Measurements from ENCODE around the gene ARMH1. TPM values are rescaled to one million over a fixed set of nuclear protein-coding genes. Genes with fewer than 3 reads are reported as not detected.

ARMH1 gene
- total and polyA plus RNA-seq, 7 experiments from 2014 or later, result 32.8 to 205 (median 71.8) TPM

- Mint-ChIP-seq H3K27me3 (peaks cover 0 to 9% (median 0%) of the 10 kb centered on the region in 5 donors), H3K4me3 (no peak overlapping the region), H3K27ac (no peak overlapping the region), H3K4me1 (peaks cover 30 to 42% (median 40%) of the 10 kb centered on the region in 7 donors), H3K9me3 (peaks cover 0 to 1% (median 0%) of the 10 kb centered on the region in 11 donors), H3K36me3 (no peaks in the 10 kb centered on the region)
- no peak for ATAC-seq
- no peak overlapping the region for H3K4me3 ChIP-seq (ENCODE audit: low read length)
- H3K27ac ChIP-seq (ENCODE audit: low read depth, low read length), result no peak overlapping the region
- CTCF ChIA-PET, result interaction anchor here (0.7 to 8.9 kb wide), 3 partner anchors 17 to 942 kb away, joined by 4 to 55 read pairs (median 6); partner anchors contain the start of gene RNU5D-1
- H3K9me3 ChIP-seq (ENCODE audit: control insufficient read depth in 2 of 3, low read length in 3 of 3), result no peaks in the 10 kb centered on the region
- H3K36me3 ChIP-seq (ENCODE audit: control insufficient read depth in 2 of 3, insufficient read depth in 3 of 3, low read length in 3 of 3), result no peaks in the 10 kb centered on the region
- DNase-seq, result no peak
- H3K27me3 ChIP-seq (ENCODE audit: control insufficient read depth in 2 of 2, insufficient read depth in 2 of 2, low read length in 2 of 2), result no peaks in the 10 kb centered on the region
- POLR2A ChIA-PET, result interaction anchor here (0.7 to 14.5 kb wide), 5 partner anchors 8 to 973 kb away, joined by 3 to 239 read pairs (median 5); partner anchors contain the start of gene RNU5D-1
- H3K4me1 ChIP-seq (ENCODE audit: control insufficient read depth in 2 of 2, insufficient read depth in 2 of 2, low read length in 2 of 2), result peaks cover 11 to 24% of the 10 kb centered on the region in 2 donors
- intact Hi-C loops (cut with micrococcal nuclease), result no loop called here
Measured at GRCh38 chr1:44713321-44713781, 38.8 kb downstream of the ARMH1 start.

GRCh38 chr1:44714532-44714931 lies 40.0 kb downstream of the ARMH1 start:
- peak overlapping the region in 6 of 10 donors; percentile 48 to 72 (median 69) for H3K4me3 Mint-ChIP-seq
- Histone ChIP-seq H3K4me1 (ENCODE audit: control insufficient read depth in 2 of 2, insufficient read depth in 2 of 2, low read length in 2 of 2) (peaks cover 11 to 35% of the 10 kb centered on the region in 2 donors), H3K4me3 (ENCODE audit: low read length) (no peak overlapping the region), H3K27me3 (ENCODE audit: control insufficient read depth in 2 of 2, insufficient read depth in 2 of 2, low read length in 2 of 2) (no peaks in the 10 kb centered on the region), H3K36me3 (ENCODE audit: control insufficient read depth in 2 of 3, insufficient read depth in 3 of 3, low read length in 3 of 3) (no peaks in the 10 kb centered on the region), H3K27ac (ENCODE audit: low read depth, low read length) (no peak overlapping the region), H3K9me3 (ENCODE audit: control insufficient read depth in 2 of 3, low read length in 3 of 3) (no peaks in the 10 kb centered on the region)
- H3K36me3 Mint-ChIP-seq, result no peaks in the 10 kb centered on the region
- CTCF ChIA-PET, result interaction anchor here (0.6 to 8.9 kb wide), 5 partner anchors 16 to 787 kb away, joined by 3 to 55 read pairs (median 5); partner anchors contain the start of gene RNU5D-1
- no peak for ATAC-seq
- POLR2A ChIA-PET, result interaction anchor here (0.7 to 14.5 kb wide), 5 partner anchors 7 to 95 kb away, joined by 3 to 239 read pairs (median 5); partner anchors contain the start of gene RNU5D-1
- no peaks in the 10 kb centered on the region for H3K9me3 Mint-ChIP-seq
- DNase-seq, result no peak
- peaks cover 0 to 9% (median 0%) of the 10 kb centered on the region in 5 donors for H3K27me3 Mint-ChIP-seq
- peak overlapping the region; percentile 40 to 85 (median 68) for H3K27ac Mint-ChIP-seq
- H3K4me1 Mint-ChIP-seq, result peaks cover 35 to 47% (median 44%) of the 10 kb centered on the region in 7 donors
- intact Hi-C loops (cut with micrococcal nuclease), result loop anchor here (2.0 kb wide), 2 partner anchors 14 to 40 kb away; partner anchors contain the start of genes ARMH1 (in 1 of the 2) and TMEM53 (in 1 of the 2)

- Mint-ChIP-seq H3K4me1 (peaks cover 39 to 52% (median 47%) of the 10 kb centered on the region in 7 donors), H3K27ac (peak overlapping the region; percentile 40 to 85 (median 68)), H3K36me3 (no peaks in the 10 kb centered on the region), H3K9me3 (no peaks in the 10 kb centered on the region), H3K27me3 (peaks cover 0 to 9% (median 0%) of the 10 kb centered on the region in 5 donors), H3K4me3 (peak overlapping the region; percentile 24 to 72 (median 66))
- Histone ChIP-seq H3K36me3 (ENCODE audit: control insufficient read depth in 2 of 3, insufficient read depth in 3 of 3, low read length in 3 of 3) (no peaks in the 10 kb centered on the region), H3K9me3 (ENCODE audit: control insufficient read depth in 2 of 3, low read length in 3 of 3) (no peaks in the 10 kb centered on the region), H3K4me3 (ENCODE audit: low read length) (peak overlapping the region; percentile 28), H3K4me1 (ENCODE audit: control insufficient read depth in 2 of 2, insufficient read depth in 2 of 2, low read length in 2 of 2) (peaks cover 11 to 37% of the 10 kb centered on the region in 2 donors), H3K27ac (ENCODE audit: low read depth, low read length) (peak overlapping the region; percentile 39), H3K27me3 (ENCODE audit: control insufficient read depth in 2 of 2, insufficient read depth in 2 of 2, low read length in 2 of 2) (no peaks in the 10 kb centered on the region)
- DNase-seq (peak; percentile 46 to 77 (median 69)), ATAC-seq (peak; percentile 98)
- intact Hi-C loops (cut with micrococcal nuclease), result loop anchor here (1.0 to 2.0 kb wide), 7 partner anchors 14 to 776 kb away; partner anchors contain the start of genes ARMH1 (in 1 of the 2), RPS8 (in 1 of the 2), TESK2 (in 1 of the 2) and TMEM53 (in 1 of the 2)
- ChIA-PET CTCF (interaction anchor here (0.7 to 8.9 kb wide), 5 partner anchors 15 to 786 kb away, joined by 3 to 55 read pairs (median 5); partner anchors contain the start of gene RNU5D-1), POLR2A (interaction anchor here (0.7 to 14.5 kb wide), 4 partner anchors 15 to 95 kb away, joined by 3 to 239 read pairs (median 4); partner anchors contain the start of gene RNU5D-1)
Measured at GRCh38 chr1:44714944-44715571, 40.5 kb downstream of the ARMH1 start.

- no peaks in the 10 kb centered on the region for H3K27me3 ChIP-seq (ENCODE audit: control insufficient read depth in 2 of 2, insufficient read depth in 2 of 2, low read length in 2 of 2)
- H3K4me1 Mint-ChIP-seq, result peaks cover 55 to 73% (median 65%) of the 10 kb centered on the region in 7 donors
- intact Hi-C loops (cut with micrococcal nuclease), result no loop called here
- DNase-seq (no peak), ATAC-seq (no peak)
- peaks cover 0 to 3% (median 0%) of the 10 kb centered on the region in 11 donors for H3K9me3 Mint-ChIP-seq
- H3K4me1 ChIP-seq (ENCODE audit: control insufficient read depth in 2 of 2, insufficient read depth in 2 of 2, low read length in 2 of 2), result peaks cover 28 to 55% of the 10 kb centered on the region in 2 donors
- H3K27ac Mint-ChIP-seq, result peak overlapping the region in 7 of 9 donors; percentile 48 to 93 (median 70)
- H3K4me3 Mint-ChIP-seq, result peak overlapping the region in 5 of 10 donors; percentile 25 to 63 (median 47)
- H3K4me3 ChIP-seq (ENCODE audit: low read length), result no peak overlapping the region
- CTCF ChIA-PET, result interaction anchor here (0.9 to 8.9 kb wide), 5 partner anchors 10 to 774 kb away, joined by 3 to 55 read pairs (median 4); partner anchors contain the start of gene RNU5D-1
- no peaks in the 10 kb centered on the region for H3K9me3 ChIP-seq (ENCODE audit: control insufficient read depth in 2 of 3, low read length in 3 of 3)
- no peak overlapping the region for H3K27ac ChIP-seq (ENCODE audit: low read depth, low read length)
- H3K36me3 Mint-ChIP-seq, result peaks cover 0 to 1% (median 0%) of the 10 kb centered on the region in 5 donors
- no peaks in the 10 kb centered on the region for H3K36me3 ChIP-seq (ENCODE audit: control insufficient read depth in 2 of 3, insufficient read depth in 3 of 3, low read length in 3 of 3)
- H3K27me3 Mint-ChIP-seq, result no peaks in the 10 kb centered on the region
- POLR2A ChIA-PET, result interaction anchor here (1.0 to 14.5 kb wide), 7 partner anchors 13 to 294 kb away, joined by 3 to 239 read pairs (median 4); partner anchors contain the start of genes HECTD3, RNU5D-1 and UROD
Measured at GRCh38 chr1:44717156-44717555, 42.6 kb downstream of the ARMH1 start.

- ATAC-seq (no peak), DNase-seq (no peak)
- Mint-ChIP-seq H3K36me3 (peaks cover 0 to 1% (median 0%) of the 10 kb centered on the region in 5 donors), H3K4me1 (peaks cover 55 to 75% (median 65%) of the 10 kb centered on the region in 7 donors), H3K9me3 (peaks cover 0 to 3% (median 0%) of the 10 kb centered on the region in 11 donors), H3K27ac (peak overlapping the region in 8 of 9 donors; percentile 39 to 93 (median 63)), H3K4me3 (peak overlapping the region in 6 of 10 donors; percentile 8 to 56 (median 43)), H3K27me3 (no peaks in the 10 kb centered on the region)
- POLR2A ChIA-PET, result interaction anchor here (0.8 to 14.5 kb wide), 11 partner anchors 12 to 294 kb away, joined by 3 to 239 read pairs (median 3); partner anchors contain the start of genes ARMH1, HECTD3, PLK3 and RNU5D-1
- peaks cover 28 to 59% of the 10 kb centered on the region in 2 donors for H3K4me1 ChIP-seq (ENCODE audit: control insufficient read depth in 2 of 2, insufficient read depth in 2 of 2, low read length in 2 of 2)
- intact Hi-C loops (cut with micrococcal nuclease), result no loop called here
- no peaks in the 10 kb centered on the region for H3K36me3 ChIP-seq (ENCODE audit: control insufficient read depth in 2 of 3, insufficient read depth in 3 of 3, low read length in 3 of 3)
- H3K9me3 ChIP-seq (ENCODE audit: control insufficient read depth in 2 of 3, low read length in 3 of 3), result no peaks in the 10 kb centered on the region
- H3K27me3 ChIP-seq (ENCODE audit: control insufficient read depth in 2 of 2, insufficient read depth in 2 of 2, low read length in 2 of 2), result no peaks in the 10 kb centered on the region
- CTCF ChIA-PET, result interaction anchor here (0.9 to 8.9 kb wide), 6 partner anchors 10 to 774 kb away, joined by 3 to 55 read pairs (median 4); partner anchors contain the start of gene RNU5D-1
- H3K27ac ChIP-seq (ENCODE audit: low read depth, low read length), result peak overlapping the region; percentile 24
- H3K4me3 ChIP-seq (ENCODE audit: low read length), result no peak overlapping the region
Measured at GRCh38 chr1:44717653-44718052, 43.1 kb downstream of the ARMH1 start.

GRCh38 chr1:44718091-44718490 lies 43.6 kb downstream of the ARMH1 start:
- no peak overlapping the region for H3K4me3 ChIP-seq (ENCODE audit: low read length)
- H3K9me3 ChIP-seq (ENCODE audit: control insufficient read depth in 2 of 3, low read length in 3 of 3), result no peaks in the 10 kb centered on the region
- peaks cover 28 to 62% of the 10 kb centered on the region in 2 donors for H3K4me1 ChIP-seq (ENCODE audit: control insufficient read depth in 2 of 2, insufficient read depth in 2 of 2, low read length in 2 of 2)
- H3K36me3 ChIP-seq (ENCODE audit: control insufficient read depth in 2 of 3, insufficient read depth in 3 of 3, low read length in 3 of 3), result no peaks in the 10 kb centered on the region
- peaks cover 0 to 3% (median 0%) of the 10 kb centered on the region in 11 donors for H3K9me3 Mint-ChIP-seq
- peak overlapping the region in 6 of 10 donors; percentile 8 to 56 (median 43) for H3K4me3 Mint-ChIP-seq
- intact Hi-C loops (cut with micrococcal nuclease), result no loop called here
- DNase-seq, result no peak
- H3K4me1 Mint-ChIP-seq, result peaks cover 57 to 78% (median 69%) of the 10 kb centered on the region in 7 donors
- H3K27ac Mint-ChIP-seq, result peak overlapping the region in 7 of 9 donors; percentile 10 to 93 (median 68)
- CTCF ChIA-PET, result interaction anchor here (0.6 to 8.9 kb wide), 8 partner anchors 11 to 773 kb away, joined by 3 to 55 read pairs (median 4); partner anchors contain the start of gene RNU5D-1
- H3K27me3 Mint-ChIP-seq, result no peaks in the 10 kb centered on the region
- peaks cover 0 to 3% (median 0%) of the 10 kb centered on the region in 5 donors for H3K36me3 Mint-ChIP-seq
- POLR2A ChIA-PET, result interaction anchor here (0.8 to 14.5 kb wide), 10 partner anchors 12 to 293 kb away, joined by 3 to 239 read pairs (median 3); partner anchors contain the start of genes ARMH1, HECTD3, PLK3 and RNU5D-1
- no peak for ATAC-seq
- no peaks in the 10 kb centered on the region for H3K27me3 ChIP-seq (ENCODE audit: control insufficient read depth in 2 of 2, insufficient read depth in 2 of 2, low read length in 2 of 2)
- H3K27ac ChIP-seq (ENCODE audit: low read depth, low read length), result peak overlapping the region; percentile 24

Measured in naive thymus-derived CD4-positive, alpha-beta T cell (primary cell).